SH-SY5Y (cell line): ENCODE results near the gene PNLIPRP3.

Source experiments
- GATA2 ChIP-seq: IDR thresholded peaks from 2 replicates; pipeline ENCODE4 v1.6.1; 2011; ENCODE audit warnings: mild to moderate bottlenecking, low read depth, low read length
- GATA3 ChIP-seq: IDR thresholded peaks from 2 replicates; pipeline ENCODE4 v1.6.1; 2011; ENCODE audit warnings: low read depth, mild to moderate bottlenecking, low read length, moderate library complexity

PNLIPRP3 gene

GRCh38 chr10:116521424-116522290 is 94.0 kb downstream of the PNLIPRP3 start:
- no peak for TF ChIP-seq GATA3
- TF ChIP-seq GATA2 = no peak

GRCh38 chr10:116522803-116523381 is 95.2 kb downstream of the PNLIPRP3 start:
- no peak for TF ChIP-seq GATA2
- no peak for TF ChIP-seq GATA3

- TF ChIP-seq GATA3 = no peak
- TF ChIP-seq GATA2 = no peak
Observed at GRCh38 chr10:116524736-116525135, 97.1 kb downstream of the PNLIPRP3 start.

- TF ChIP-seq GATA3 (no peak), GATA2 (no peak)
Observed at GRCh38 chr10:116526219-116526618, 98.6 kb downstream of the PNLIPRP3 start.
